H9 (cell line): ENCODE results near the gene HS1BP3. TPM values are rescaled to one million over a fixed set of nuclear protein-coding genes. Genes with fewer than 3 reads are reported as not detected.

ENCODE experiments used
- DNase-seq: peaks from one replicate; pipeline ENCODE4 v3.0.0-alpha.2; 2017
- H2AFZ ChIP-seq: one replicate; pipeline ENCODE4 v1.6.1; 2013; ENCODE audit warnings: mild to moderate bottlenecking, low read length, control low read depth, moderate library complexity
- H2AK5ac ChIP-seq: 2 replicates; pipeline ENCODE4 v1.6.1; 2013; ENCODE audit warnings: low read length, control low read depth, mixed read lengths; ENCODE audit not compliant: insufficient read length
- H2BK120ac ChIP-seq: one replicate; pipeline ENCODE4 v1.6.1; 2013; ENCODE audit warnings: low read depth, mild to moderate bottlenecking, low read length, control low read depth, inconsistent platforms; ENCODE audit not compliant: poor library complexity, severe bottlenecking
- H2BK12ac ChIP-seq: 2 replicates; pipeline ENCODE4 v1.6.1; 2013; ENCODE audit warnings: low read length, control low read depth, mixed read lengths, low read depth; ENCODE audit not compliant: insufficient read length
- H2BK15ac ChIP-seq: 2 replicates; pipeline ENCODE4 v1.6.1; 2013; ENCODE audit warnings: low read depth, low read length, control low read depth
- H2BK20ac ChIP-seq: one replicate; pipeline ENCODE4 v1.6.1; 2013; ENCODE audit warnings: low read depth, mild to moderate bottlenecking, low read length, control low read depth, inconsistent platforms; ENCODE audit not compliant: poor library complexity, severe bottlenecking
- H2BK5ac ChIP-seq: 2 replicates; pipeline ENCODE4 v1.6.1; 2013; ENCODE audit warnings: low read length, control low read depth, mixed read lengths; ENCODE audit not compliant: insufficient read length
- H3K14ac ChIP-seq: 2 replicates; pipeline ENCODE4 v1.6.1; 2013; ENCODE audit warnings: low read length, control low read depth; ENCODE audit not compliant: insufficient read depth
- H3K18ac ChIP-seq: 2 replicates; pipeline ENCODE4 v1.6.1; 2013; ENCODE audit warnings: low read depth, mild to moderate bottlenecking, mixed read lengths, low read length, control low read depth; ENCODE audit not compliant: insufficient read length
- H3K23ac ChIP-seq: 2 replicates; pipeline ENCODE4 v1.6.1; 2013; ENCODE audit warnings: low read length, control low read depth, mixed read lengths, low read depth; ENCODE audit not compliant: insufficient read length
- H3K23me2 ChIP-seq: 2 replicates; pipeline ENCODE4 v1.6.1; 2013; ENCODE audit warnings: low read depth, mild to moderate bottlenecking, mixed read lengths, low read length, control low read depth; ENCODE audit not compliant: insufficient read length, poor library complexity, severe bottlenecking
- H3K27ac ChIP-seq: 2 replicates; pipeline ENCODE4 v1.5.1; 2013; ENCODE audit warnings: low read length, control low read depth, mixed read lengths, low read depth; ENCODE audit not compliant: insufficient read length
- H3K27me3 ChIP-seq: 2 replicates; pipeline ENCODE4 v1.6.1; 2013; ENCODE audit warnings: low read length, control low read depth, inconsistent platforms; ENCODE audit not compliant: insufficient read depth
- H3K4ac ChIP-seq: 2 replicates; pipeline ENCODE4 v1.6.1; 2013; ENCODE audit warnings: low read depth, mild to moderate bottlenecking, control low read depth, inconsistent platforms, low read length, moderate library complexity
- H3K4me1 ChIP-seq: 2 replicates; pipeline ENCODE4 v1.6.1; 2013; ENCODE audit warnings: low read length, control low read depth, inconsistent platforms; ENCODE audit not compliant: insufficient read depth
- H3K4me2 ChIP-seq: 2 replicates; pipeline ENCODE4 v1.6.1; 2013; ENCODE audit warnings: low read length, control low read depth, mixed read lengths; ENCODE audit not compliant: insufficient read length, insufficient read depth
- H3K56ac ChIP-seq: 2 replicates; pipeline ENCODE4 v1.6.1; 2013; ENCODE audit warnings: low read depth, mild to moderate bottlenecking, mixed read lengths, low read length, control low read depth; ENCODE audit not compliant: insufficient read length
- H3K79me1 ChIP-seq: 2 replicates; pipeline ENCODE4 v1.6.1; 2013; ENCODE audit warnings: low read depth, mild to moderate bottlenecking, moderate library complexity, low read length, control low read depth, inconsistent platforms; ENCODE audit not compliant: insufficient read depth, poor library complexity, severe bottlenecking
- H3K79me2 ChIP-seq: 2 replicates; pipeline ENCODE4 v1.6.1; 2013; ENCODE audit warnings: low read length, control low read depth, inconsistent platforms; ENCODE audit not compliant: insufficient read depth
- H3K9ac ChIP-seq: 2 replicates; pipeline ENCODE4 v1.6.1; 2013; ENCODE audit warnings: low read length, control low read depth, mixed read lengths; ENCODE audit not compliant: insufficient read length; ENCODE audit errors: extremely low read depth
- H3K9me3 ChIP-seq: one replicate; pipeline ENCODE4 v1.6.1; 2013; ENCODE audit warnings: low read depth, low read length, inconsistent platforms; ENCODE audit not compliant: control insufficient read depth
- H3T11ph ChIP-seq: one replicate; pipeline ENCODE4 v1.6.1; 2013; ENCODE audit warnings: mild to moderate bottlenecking, low read length, control low read depth, inconsistent platforms
- H4K20me1 ChIP-seq: one replicate; pipeline ENCODE4 v1.6.1; 2013; ENCODE audit not compliant: control insufficient read depth, insufficient read length, insufficient read depth
- H4K5ac ChIP-seq: 2 replicates; pipeline ENCODE4 v1.6.1; 2013; ENCODE audit warnings: low read depth, mild to moderate bottlenecking, mixed read lengths, low read length, control low read depth; ENCODE audit not compliant: insufficient read length
- H4K8ac ChIP-seq: replicated peaks from 2 replicates; pipeline ENCODE4 v1.6.1; 2013; ENCODE audit warnings: low read length, control low read depth, mixed read lengths, low read depth; ENCODE audit not compliant: insufficient read length
- H4K91ac ChIP-seq: 2 replicates; pipeline ENCODE4 v1.6.1; 2013; ENCODE audit warnings: low read depth, mild to moderate bottlenecking, moderate library complexity, mixed read lengths, low read length, control low read depth; ENCODE audit not compliant: insufficient read length
- H3K27ac Mint-ChIP-seq, 3 experiments: 2 replicates in 2 of 3; 3 replicates in 1 of 3; pipeline ENCODE4 v1.8.0; 2020 to 2021; ENCODE audit warnings: mixed read lengths in 3 of 3, mild to moderate bottlenecking in 1 of 3, moderate library complexity in 1 of 3
- H3K27me3 Mint-ChIP-seq: 2 replicates; pipeline ENCODE4 v1.8.0; 2021; ENCODE audit warnings: low read depth, mild to moderate bottlenecking, moderate library complexity, mixed read lengths
- H3K36me3 Mint-ChIP-seq, 3 experiments: 2 replicates in 2 of 3; 3 replicates in 1 of 3; pipeline ENCODE4 v1.8.0; 2020 to 2021; ENCODE audit warnings: low read depth in 3 of 3, mixed read lengths in 3 of 3; ENCODE audit not compliant: insufficient read depth in 1 of 3
- H3K4me1 Mint-ChIP-seq, 2 experiments: 2 replicates each; pipeline ENCODE4 v1.8.0; 2020; ENCODE audit warnings: mixed read lengths in 2 of 2
- H3K4me3 Mint-ChIP-seq, 2 experiments: 2 replicates in 1 of 2; 3 replicates in 1 of 2; pipeline ENCODE4 v1.8.0; 2020 to 2021; ENCODE audit warnings: mild to moderate bottlenecking in 2 of 2, mixed read lengths in 2 of 2, moderate library complexity in 1 of 2
- H3K9me3 Mint-ChIP-seq, 2 experiments: 2 replicates in 1 of 2; 3 replicates in 1 of 2; pipeline ENCODE4 v1.8.0; 2020; ENCODE audit warnings: mild to moderate bottlenecking in 2 of 2, mixed read lengths in 2 of 2, moderate library complexity in 1 of 2
- WGBS: extraction: QIAGEN DNeasy Blood & Tissue Kit; methylation state at CpG from one replicate; pipeline ENCODE4 v1.1.7; 2013; ENCODE audit warnings: missing lambda C conversion rate, low lambda C conversion rate, mixed read lengths; ENCODE audit not compliant: insufficient read length; ENCODE audit errors: extremely low coverage; 5-methylcytosine and 5-hydroxymethylcytosine counted together
- total RNA-seq: library from RNA; stranded (reverse); gene quantifications from 2 replicates; pipeline ENCODE4 v1.2.1, GENCODE V29; 2021
- TF ChIP-seq, protein P1 (sequence below): fragments of 200-600 bp; sonication (generic); conservative IDR thresholded peaks from 3 replicates; pipeline ENCODE4 v1.8.0; 2021; ENCODE audit warnings: antibody characterized with exemption, mild to moderate bottlenecking

The HS1BP3 gene
- total RNA-seq, 1 experiment from 2014 or later = 11.1 TPM

DNA sequence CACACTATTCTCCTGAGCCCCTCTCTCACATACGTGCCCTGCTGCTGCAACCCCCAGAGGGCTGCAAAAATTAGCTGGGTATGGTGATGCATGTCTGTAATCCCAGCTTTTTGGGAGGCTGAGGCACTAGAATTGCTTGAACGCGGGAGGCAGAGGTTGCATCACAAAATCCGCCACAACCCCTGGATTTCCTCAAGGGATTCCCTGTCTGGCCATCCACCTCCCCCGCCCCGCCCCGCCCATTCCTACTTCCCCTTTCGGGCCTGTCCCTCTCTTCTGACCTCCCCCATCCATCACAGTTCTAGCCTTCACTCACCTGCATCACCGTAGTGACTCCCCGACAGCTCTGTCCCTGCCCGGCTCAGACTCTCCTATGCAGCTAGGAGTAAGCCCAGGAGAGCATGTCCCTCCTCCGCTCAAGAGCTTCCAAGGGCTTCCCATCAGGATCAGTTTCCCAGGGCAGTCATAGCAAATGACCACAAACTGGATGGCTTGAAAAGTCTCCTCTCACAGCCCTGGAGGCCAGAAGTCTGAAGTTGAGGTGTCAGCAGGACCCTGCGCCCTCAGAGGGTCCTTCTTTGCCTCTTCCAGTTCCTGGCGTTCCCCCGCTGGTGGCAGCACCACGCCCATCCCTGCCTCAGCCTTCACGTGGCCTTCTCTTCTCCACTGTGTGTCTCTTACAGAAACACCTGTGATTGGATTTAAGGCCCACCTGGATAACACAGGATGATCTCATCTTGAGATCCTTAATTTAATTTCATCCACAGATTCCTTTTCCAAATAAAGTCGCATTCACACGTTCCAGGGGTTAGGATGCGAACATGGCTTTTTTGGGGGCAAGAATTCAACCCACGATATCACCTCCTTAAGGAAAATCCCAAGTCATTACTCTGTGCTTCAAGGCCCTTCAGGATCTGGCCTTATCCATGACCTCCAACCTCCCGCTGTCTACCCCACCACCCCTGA is 58.5 kb downstream of the HS1BP3 start:
- no peak overlapping the region for H4K8ac ChIP-seq
- no peak overlapping the region for H4K91ac ChIP-seq
- Mint-ChIP-seq H3K4me3 (no peak overlapping the region), H3K9me3 (no peaks in the 10 kb centered on the region), H3K27ac (0 out of 7 replicates have a peak overlapping the region, but pooled peaks of 1 of the 3 experiments have one; percentile 21), H3K27me3 (peaks cover 17% of the 10 kb centered on the region), H3K36me3 (no peaks in the 10 kb centered on the region), H3K4me1 (peaks cover 23% of the 10 kb centered on the region in 2 experiments)
- no peak overlapping the region for H2AK5ac ChIP-seq
- H3K79me1 ChIP-seq = no peaks in the 10 kb centered on the region
- H2BK120ac ChIP-seq = no peak overlapping the region
- no peaks in the 10 kb centered on the region for H3K79me2 ChIP-seq
- no peak overlapping the region for H3K4me2 ChIP-seq
- no peak overlapping the region for H3K18ac ChIP-seq
- H2BK12ac ChIP-seq = no peak overlapping the region
- no peaks in the 10 kb centered on the region for H3K27me3 ChIP-seq
- no CpG with 5 or more reads among the region's 22 CpGs for WGBS
- DNase-seq = peak; percentile 67
- H3K14ac ChIP-seq = no peak overlapping the region
- H2BK20ac ChIP-seq = no peak overlapping the region
- H2AFZ ChIP-seq = no peak overlapping the region
- no peak overlapping the region for H2BK15ac ChIP-seq
- no peak overlapping the region for H3K27ac ChIP-seq
- no peak overlapping the region for H4K5ac ChIP-seq
- no peak overlapping the region for H2BK5ac ChIP-seq
- no peak overlapping the region for H3K23ac ChIP-seq
- no peaks in the 10 kb centered on the region for H4K20me1 ChIP-seq
- TF ChIP-seq, protein P1, sequence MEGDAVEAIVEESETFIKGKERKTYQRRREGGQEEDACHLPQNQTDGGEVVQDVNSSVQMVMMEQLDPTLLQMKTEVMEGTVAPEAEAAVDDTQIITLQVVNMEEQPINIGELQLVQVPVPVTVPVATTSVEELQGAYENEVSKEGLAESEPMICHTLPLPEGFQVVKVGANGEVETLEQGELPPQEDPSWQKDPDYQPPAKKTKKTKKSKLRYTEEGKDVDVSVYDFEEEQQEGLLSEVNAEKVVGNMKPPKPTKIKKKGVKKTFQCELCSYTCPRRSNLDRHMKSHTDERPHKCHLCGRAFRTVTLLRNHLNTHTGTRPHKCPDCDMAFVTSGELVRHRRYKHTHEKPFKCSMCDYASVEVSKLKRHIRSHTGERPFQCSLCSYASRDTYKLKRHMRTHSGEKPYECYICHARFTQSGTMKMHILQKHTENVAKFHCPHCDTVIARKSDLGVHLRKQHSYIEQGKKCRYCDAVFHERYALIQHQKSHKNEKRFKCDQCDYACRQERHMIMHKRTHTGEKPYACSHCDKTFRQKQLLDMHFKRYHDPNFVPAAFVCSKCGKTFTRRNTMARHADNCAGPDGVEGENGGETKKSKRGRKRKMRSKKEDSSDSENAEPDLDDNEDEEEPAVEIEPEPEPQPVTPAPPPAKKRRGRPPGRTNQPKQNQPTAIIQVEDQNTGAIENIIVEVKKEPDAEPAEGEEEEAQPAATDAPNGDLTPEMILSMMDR = peak; percentile 59
- no peak overlapping the region for H3T11ph ChIP-seq
- H3K9me3 ChIP-seq = no peaks in the 10 kb centered on the region
- no peak overlapping the region for H3K4ac ChIP-seq
- H3K23me2 ChIP-seq = no peaks in the 10 kb centered on the region
- H3K9ac ChIP-seq = no peak overlapping the region
- no peak overlapping the region for H3K56ac ChIP-seq
- no peaks in the 10 kb centered on the region; the same call in 1 of the 2 replicates for H3K4me1 ChIP-seq
